Myocyte (in vitro differentiated cells): ENCODE data around the gene HOXB13. TPM values are rescaled to one million over a fixed set of nuclear protein-coding genes. Genes with fewer than 3 reads are reported as not detected.
"Not testable (repeated sequence)": the region's sequence is repeated elsewhere in the genome, so short reads cannot be mapped to it uniquely, and the experiment has no call there.

Experiments used
- DNase-seq: peaks from one replicate; pipeline ENCODE4 v3.0.0-alpha.2; 2012; ENCODE audit warnings: low read depth
- total RNA-seq: library from RNA; depleted of rRNA; stranded (reverse); fragments of >200 nt; gene quantifications from 2 replicates; pipeline ENCODE4 v1.2.3, GENCODE V29; 2014

The HOXB13 gene
- total RNA-seq, 1 donor from 2014 or later, result 1.3 TPM

DNA sequence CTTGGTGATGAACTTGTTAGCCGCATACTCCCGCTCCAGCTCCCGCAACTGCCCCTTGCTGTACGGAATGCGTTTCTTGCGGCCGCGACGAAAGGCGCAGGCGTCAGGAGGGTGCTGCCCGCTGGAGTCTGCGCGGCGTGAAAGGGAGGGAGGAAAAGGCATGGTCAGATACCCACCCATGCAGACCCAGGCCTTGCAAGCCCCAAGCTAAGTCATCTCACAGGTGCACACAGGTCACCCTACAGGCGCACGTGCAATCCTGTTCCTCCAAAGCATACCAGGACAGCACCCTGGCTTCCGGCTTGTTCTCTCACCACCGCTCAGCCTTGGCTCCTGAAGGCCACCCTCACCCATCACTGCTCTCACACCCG is 1.6 kb downstream of the HOXB13 start:
- DNase-seq, result no peak

DNA sequence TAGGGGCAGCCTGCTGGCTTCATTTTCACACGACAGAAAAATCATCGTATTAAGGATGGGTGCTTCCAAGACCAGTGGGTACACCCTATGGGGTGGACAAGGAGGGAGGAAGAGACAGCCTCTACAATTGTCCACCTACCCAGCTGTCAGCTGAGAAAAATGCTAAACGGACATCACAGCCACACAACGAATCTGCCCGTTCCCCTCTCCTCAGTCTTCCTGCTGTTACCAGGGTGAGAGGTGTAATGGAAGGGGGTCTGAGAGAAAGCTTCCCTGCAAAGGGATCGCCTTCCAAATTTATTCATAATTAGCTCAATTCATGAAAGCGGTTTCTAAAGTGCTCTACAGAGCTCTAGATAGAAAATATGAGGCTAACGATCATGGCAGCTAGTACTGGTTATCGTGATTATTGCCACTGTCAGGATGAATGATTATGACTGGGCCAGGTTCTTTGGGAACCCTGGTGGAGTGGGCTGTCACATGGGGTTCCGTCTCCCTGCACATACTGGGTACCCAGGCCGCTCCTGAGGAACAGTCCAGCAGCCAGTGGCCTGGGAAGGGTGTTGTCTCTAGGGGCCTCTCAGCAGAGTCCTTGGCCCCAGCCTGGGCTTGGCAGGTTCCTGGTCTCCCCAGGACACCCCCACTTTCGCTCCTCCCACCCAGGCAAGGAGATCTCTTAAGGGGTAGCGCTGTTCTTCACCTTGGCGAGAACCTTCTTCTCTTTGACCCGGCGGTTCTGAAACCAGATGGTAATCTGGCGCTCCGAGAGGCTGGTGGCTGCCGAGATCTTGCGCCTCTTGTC is 2.2 kb downstream of the HOXB13 start:
- DNase-seq, result no peak

DNA sequence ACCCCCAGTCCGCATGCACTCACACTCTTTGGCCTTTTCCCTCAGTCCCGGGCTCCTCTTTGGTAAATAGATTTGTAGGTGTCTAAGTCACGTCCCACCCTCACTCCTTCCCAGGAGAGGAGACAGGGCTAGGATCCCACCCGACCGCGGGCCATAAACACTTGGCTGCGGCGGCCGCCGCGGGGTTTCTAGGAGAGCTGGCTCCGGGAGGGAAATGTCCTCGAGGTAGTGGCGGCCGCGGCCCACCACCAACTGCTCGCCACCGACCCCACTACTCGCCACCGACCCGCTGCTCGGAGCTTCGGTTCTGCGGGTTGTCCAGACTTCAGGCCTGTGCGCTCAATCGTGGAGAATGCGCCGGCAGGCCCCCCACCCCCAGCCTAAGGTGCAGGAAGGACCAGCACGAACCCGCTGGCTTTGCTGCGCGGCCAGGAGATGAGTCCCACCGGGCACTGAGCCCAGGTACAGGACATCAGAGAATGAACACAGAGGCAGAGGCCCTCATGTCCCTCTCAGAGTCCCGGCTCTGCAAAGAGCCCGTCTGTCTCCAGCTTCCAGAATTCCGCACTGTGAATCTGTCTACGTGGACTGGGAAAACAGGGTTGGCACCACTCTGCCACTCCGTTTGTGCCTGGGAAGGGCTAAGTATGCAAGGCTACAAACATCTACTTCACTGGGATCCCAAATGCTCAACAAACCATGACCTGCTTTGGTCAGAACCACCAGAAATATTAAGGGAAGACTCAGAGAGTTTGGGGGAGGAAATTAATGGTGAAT is 3.1 kb downstream of the HOXB13 start:
- DNase-seq, result no peak

DNA sequence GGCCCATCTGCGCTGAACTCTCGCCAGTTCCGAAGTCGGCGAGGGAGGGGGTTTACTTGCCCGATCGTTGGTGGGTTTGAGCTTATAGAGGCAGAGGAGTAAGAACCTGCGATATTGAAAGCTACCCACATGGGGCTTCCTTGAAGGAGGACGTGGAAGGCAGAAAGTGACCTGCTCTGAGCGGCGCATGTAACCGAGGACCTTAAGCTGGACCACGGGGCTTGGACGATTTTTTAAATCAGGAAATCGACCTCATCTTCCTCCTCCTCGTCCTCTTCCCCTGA is 3.6 kb downstream of the HOXB13 start:
- no peak for DNase-seq

DNA sequence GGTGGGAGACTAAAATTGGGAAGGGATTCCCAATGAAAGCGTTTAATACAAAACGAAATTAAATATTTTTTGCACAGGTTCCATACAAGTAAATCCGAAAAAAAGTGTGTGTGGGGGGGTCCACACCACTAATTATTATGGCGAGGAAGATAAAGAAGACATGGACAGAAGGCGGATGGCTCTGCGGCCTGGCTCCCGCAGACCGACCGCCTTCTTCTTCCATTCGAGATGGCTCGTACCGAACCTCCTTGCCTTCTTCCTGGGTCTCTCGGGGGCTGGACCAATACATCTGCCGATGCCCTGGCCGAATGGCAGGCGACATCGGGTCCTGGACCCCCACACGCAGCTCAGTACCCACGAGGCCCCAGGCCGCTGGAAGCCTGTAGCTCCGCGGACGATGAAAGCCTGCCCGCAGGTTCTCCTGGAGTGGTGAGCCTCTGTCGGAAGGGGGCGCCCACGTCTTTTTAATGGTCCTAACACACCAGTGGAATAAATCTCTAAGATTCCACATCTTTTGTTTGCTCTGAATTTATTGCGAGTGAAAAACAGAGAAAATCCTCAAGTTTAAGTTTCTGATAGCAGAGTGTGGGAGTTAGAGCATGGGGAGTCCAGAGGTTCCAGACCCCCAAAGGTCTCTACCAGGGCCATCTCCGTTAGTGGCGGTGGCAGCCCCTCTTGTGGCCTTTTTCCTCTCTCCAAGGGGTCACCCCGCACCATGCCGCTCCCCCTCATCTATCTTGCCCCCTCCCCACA is 4.1 kb downstream of the HOXB13 start:
- DNase-seq, result peak; percentile 81

DNA sequence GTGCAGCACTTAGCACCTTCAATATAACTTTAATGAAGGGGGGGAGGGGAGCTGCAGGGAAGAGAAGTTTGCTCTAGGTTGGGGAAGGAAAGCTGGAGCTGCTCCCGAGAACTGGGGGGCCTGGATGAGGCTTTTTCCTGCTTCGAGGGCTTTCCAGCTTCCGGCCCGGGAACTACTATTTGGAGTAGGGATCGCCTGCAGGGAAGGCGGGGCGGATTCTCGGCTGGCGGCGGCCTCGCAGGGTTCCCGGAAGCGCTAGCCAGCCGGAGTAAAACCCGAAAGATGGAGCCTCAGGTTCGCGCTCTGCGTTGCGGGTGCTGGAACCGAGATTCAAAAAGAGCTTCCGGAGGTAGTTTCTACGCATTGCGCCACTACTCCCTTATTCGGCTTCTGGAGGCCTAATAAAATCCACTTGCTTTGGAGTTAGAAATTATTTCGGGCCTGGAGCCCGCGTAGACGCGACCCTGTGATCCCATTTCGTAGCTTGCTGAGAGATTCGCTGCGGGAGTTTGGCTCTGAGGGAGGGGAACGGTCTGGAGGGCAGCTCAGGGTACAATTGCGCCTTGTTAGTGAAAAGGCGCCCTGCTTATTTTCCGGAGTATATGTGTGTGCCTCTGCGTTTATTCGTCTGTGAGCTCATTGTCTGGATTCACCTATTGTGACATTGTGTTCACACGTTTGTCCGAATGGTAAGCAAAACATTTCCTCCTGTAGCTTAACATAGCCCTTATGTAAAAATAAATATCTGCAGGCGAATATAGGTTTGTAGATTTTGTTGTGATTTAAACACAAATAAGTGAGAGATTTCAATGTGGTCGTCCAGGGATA is 4.9 kb downstream of the HOXB13 start:
- no peak for DNase-seq

DNA sequence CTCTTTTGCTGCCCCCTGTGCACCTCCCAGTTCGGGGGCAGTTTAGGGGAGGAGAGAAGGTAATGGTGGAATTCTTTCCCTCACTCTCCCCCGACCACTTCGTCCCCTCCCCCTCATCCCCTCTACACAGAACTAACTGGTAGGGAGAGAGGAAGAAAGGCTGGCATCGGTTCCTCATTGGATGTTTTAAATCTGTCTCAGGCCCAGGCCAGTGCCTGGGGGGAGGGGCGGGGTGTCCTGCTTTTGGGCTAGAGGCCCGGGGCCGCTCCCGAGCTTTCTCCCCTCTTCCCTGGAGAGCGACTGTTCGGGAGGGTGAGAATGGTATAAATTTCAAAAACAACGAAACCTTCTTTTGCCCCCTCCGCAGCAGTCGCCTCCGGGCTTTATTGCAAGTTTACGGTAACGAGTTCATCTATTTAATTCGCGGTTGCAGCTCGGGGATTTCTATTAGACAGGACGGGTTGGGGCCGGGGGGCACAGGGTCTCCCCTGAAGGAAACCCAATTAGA is 5.6 kb downstream of the HOXB13 start, which contains the start of gene PRAC2:
TSS of gene PRAC2 (plus strand) at position 271 of the 508 bp plus-strand sequence. CDS start 1,226 bp downstream, outside the sequence.
- DNase-seq, result no peak

DNA sequence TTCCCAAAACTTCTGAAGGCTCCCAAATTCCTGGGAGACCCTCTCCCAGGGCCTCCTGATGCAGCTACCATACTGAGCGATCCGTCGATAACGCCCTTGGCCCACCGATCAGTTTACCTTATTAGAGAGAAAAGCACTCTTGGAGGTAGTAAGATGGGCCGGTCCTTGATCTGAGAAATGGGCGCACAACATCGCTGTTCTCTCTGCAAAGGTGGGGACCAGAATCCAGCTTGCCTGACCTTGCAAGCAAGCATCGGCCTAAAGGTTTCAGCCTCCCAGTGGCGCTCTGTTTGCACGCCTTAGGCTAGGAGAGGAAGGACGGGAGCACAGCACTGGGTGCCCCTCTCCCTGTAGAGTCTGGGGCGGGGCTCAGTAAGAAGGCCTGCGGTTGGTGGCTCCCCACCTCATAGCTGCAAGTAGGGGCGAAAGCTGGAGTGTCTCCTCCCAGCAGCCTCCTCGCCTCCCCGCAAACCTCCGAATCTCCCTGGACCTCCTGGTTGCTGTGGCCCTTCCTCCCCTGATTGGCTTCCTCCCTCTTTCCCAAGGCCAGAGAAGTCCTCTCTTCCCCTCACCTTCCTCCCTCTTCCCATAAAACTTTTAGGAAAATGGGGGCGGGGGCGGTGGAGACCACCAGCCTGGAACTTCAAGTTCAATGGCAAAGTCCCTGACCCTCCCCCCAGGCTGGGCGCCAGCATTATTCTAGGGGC is 6.2 kb downstream of the HOXB13 start, which contains the start of gene PRAC1:
TSS of gene PRAC1 (minus strand) at position 318 of the 707 bp plus-strand sequence. CDS start at position 192, 126 bp downstream.
- no peak for DNase-seq

DNA sequence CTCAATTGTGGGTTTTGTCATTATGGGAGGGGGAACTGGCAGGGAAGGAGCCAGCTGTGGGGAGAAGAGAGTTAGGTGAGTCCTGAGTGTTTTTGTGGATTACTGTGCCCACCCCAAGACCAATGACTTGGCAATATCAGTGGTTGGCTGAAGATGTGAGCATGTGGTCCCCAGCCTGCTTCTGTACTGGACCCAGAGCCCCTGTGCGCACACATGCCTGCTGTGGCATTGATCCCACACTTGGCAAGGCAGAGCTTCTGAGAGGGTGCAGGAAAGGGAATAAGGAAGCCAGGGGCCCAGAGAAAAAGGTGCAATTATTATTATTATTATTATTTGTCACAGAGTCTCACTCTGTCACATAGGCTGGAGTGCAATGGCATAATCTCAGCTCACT is 7.5 kb downstream of the HOXB13 start:
- no peak for DNase-seq

DNA sequence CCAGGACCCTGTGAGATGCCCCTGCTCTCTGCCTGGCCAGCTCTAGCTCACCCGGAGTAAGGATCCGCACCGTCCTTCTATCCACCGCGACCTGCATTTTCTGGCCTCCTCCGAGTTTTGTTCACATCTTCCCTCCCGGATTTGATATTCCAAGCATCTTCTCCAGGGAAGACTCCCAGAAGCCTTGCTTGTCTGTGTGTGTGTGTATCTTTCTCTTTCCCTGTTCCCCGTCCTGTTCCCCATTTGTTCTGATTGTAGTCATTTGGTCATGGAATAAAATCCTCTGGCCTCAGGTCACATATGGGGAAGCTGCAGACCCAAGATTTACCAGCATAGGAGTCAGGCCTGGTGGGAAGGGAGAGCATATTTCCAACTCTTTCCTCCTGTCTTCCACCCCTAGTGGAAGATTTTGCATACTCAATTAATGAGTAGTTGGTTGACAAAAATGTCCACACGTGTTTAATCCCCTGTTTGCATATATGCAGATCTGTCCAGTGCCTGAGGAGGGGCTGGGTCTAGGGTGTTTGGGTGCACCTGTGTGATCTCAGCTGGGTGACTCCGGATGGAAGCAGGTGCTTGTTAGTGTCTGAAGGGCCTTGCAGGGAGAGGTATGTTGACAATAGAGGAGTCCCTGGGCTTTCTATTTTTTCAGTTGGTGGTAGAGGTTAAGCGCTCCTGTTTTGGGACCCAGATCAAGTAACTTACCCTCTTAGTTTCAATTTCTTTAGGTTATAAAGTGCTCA is 8.1 kb downstream of the HOXB13 start:
- no peak for DNase-seq

DNA sequence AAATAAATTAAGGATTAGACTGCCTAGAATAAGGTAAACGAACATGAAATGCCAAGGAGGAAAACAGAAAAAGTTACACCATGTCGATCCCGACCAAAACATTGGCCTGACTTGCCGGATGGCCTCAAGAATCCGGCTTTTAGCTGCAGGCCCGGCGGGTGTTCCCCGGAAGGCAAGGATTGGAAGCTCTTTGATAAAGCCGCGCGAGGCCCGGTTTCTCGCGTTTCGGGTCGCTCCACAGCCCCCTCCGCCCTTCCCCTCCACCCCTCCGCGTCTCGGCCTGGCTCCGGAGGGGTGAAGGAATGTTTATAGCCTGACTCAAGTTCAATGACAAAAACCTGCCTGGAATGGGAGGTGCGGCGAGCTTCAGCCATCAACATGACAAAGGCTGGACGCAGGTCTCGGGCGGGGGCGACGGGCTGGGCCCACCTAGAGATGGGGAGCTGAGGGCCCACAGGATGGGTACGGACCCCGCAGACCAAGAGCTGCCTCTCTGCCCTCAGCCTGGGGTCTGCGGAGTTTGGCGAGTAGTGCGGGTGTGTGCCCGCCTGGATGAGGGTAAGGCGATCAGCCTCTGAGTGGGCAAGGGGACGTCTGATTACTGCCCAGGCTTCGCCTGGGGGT is 8.8 kb downstream of the HOXB13 start:
- no peak for DNase-seq

DNA sequence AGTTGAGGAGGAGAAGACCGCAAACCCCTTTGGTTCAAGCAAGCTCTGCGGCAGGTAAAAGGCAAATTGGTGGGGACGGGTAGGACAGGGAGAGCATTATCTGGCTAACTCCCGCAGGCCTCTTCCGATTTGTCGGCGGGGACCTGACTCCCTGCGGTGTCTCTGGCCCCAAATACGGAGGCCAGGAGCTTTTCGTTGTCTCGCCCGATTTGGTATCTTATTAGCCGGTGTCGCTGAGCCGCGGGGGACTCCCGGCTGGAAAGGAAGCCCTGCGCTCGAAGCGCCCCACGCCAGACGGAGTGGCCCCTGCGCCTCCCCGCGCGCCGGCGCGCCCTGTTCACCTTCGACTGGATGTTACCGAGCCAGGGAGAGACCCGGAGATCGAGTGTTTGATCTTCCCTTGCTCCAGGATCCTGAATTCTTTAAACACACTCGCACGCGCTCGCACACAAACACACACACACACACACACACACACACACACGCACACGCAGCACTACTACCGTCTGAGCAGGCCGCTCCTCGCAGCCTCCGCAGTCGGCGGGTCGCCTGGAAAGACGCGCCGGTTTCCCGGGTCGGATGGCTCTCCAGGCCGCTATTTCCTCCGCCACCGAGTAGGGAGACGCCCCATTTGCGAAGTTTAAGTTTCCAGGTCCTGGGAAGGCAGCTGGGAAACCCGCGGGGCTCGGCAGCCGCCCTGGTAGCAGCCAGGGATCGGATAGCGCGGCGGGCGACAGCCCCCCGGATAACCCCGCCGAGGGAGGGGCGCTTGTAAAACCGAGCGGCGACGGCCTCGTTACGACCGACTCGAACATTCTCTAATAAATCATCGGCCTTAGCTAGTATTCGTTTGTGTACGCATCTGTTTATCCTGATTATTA is 9.5 kb downstream of the HOXB13 start:
- no peak for DNase-seq

DNA sequence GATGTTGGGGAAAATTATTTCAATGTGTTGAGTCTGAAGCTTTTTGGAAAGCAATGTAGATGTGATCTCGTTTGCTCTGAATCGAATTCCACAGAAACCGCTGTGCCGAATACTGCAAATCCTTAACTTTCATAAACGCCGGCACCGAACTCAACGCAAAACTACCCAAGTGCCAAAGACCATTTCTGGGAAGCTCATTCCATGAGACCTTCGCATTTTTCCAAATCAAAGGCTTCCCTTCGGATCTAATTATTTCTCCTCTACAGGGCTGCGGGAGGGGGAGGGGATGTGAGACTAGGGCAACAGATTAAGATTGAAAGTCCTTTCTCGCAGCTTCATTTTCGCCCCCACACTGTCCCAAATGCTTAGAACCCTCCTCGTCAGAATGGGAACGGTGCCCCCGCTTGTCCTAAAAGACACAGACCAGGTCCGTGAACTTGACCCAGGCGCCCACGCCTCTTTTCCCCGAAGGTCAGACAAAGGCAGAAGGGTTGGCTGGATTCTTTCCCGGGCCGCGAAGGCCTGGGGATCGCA is 10.3 kb downstream of the HOXB13 start:
- no peak for DNase-seq

DNA sequence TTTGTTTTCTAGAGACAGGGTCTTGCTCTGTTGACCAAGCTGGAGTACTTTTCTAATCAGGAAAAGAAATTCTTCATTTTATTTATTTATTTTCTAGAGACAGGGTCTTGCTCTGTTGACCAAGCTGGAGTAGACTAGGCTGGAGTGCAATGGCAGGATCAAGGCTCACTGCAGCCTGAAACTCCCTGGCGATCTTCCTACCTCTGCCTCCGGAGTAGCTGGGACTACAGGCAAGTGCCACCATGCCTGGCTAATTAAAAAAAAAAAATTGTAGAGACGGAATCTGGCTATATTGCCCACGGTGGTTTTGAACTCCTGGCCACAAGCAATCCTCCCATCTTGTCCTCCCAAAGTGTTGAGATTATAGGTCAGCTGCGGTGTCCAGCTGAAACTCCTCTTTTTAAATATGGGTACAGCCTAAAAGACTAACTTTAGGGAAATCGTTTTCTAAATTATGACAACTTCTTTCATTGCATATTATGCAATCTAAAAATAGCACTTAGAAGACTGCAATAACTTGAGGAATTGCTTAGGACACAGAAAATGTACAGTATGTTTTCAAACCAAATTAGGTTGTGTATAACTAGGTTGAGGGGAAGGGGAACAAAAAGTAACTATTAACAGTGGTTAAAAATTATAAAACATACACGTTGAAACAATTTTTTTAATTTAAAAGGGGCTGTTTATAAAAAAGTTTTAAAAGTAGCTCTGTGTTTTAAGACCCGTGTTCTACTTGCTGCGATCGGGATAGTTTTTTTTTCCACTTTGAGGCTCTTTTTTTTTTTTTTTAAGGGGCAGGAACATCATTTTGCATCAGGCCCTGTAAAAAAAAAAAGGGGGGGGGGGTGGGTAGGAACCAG is 11.0 kb downstream of the HOXB13 start:
- no peak for DNase-seq

DNA sequence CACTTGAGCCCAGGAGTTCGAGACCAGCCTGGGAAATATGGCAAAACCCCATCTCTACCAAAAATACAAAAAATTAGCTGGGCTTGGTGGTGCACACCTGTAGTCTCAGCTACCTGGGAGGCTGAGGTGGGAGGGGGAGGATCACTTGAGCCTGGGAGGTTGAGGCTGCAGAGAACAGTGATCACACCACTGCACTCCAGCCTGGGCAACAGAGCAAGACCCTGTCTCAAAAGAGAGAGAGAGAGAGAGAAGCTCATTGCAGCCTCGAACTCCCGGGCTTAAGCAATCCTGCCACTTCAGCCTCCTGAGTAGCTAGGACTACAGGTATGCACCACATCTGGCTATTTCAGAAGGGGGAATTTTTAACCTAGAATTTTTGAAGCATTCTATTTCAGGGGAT is 12.0 kb downstream of the HOXB13 start:
- DNase-seq, result not testable (repeated sequence)

DNA sequence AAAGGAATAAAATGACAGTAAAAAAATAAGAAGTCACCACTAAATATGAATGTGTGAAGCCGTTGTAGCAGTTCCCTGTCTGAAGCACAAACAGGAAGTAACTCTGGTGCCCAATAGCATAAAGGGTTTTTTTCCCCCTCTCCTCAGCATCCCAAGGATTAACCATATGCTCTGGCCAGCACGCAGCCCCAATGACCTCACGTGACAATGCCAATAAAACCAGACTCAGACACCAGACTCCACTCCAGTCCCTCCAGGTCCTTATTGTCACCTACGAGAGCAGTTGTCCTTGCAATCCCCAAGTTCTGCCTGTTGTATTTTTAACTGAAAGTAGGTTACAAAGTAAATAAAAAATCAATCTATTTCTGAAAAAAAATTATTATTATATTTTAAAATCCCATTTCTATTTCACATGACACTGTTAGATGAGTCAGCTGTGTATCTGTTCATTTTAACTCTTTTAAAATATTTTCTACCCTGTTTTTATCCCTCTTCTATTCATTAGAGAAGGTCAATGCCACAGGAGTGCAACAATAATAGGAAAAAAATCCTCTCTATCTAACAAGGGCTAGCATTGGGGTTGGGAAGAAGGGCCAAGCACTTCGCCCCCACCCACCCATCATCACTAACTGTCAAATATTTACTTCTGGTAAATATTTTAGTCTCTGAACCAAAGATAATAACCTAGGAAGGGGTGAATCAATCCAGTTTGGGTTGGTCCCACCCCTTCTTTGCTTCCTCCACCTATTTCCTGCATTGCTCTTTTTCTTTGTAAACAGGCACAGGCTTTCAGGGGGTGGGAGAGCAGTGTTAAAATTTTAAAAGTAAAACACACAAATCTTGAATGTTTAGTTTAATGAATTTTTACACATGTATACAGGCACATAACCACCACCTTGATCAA is 12.8 kb downstream of the HOXB13 start:
- DNase-seq, result no peak
